Activated T-helper 1 cell treated with anti-CD3 and anti-CD28 coated beads, Interleukin-12 subunit alpha, Interleukin-12 subunit beta, Interleukin-2, Interleukin-4 antibody, amounts not matched to agents 30 ng/mL and 10 ng/mL and 1 ng/mL, durations not matched to agents 14 hours and 24 hours and 36 hours (primary cell): ENCODE data around the gene ZNRF4. TPM values are rescaled to one million over a fixed set of nuclear protein-coding genes. Genes with fewer than 3 reads are reported as not detected.

Experiments
- DNase-seq: peaks from one replicate; pipeline ENCODE4 v3.0.0; 2021; ENCODE audit warnings: low spot score
- H3K27ac Mint-ChIP-seq: one replicate; pipeline ENCODE4 v1.8.0; 2021; ENCODE audit warnings: mild to moderate bottlenecking, mixed read lengths
- H3K27me3 Mint-ChIP-seq: one replicate; pipeline ENCODE4 v1.8.0; 2022; ENCODE audit warnings: mild to moderate bottlenecking, moderate library complexity, mixed read lengths; ENCODE audit not compliant: insufficient read depth
- H3K36me3 Mint-ChIP-seq: one replicate; pipeline ENCODE4 v1.8.0; 2021; ENCODE audit warnings: low read depth, mixed read lengths
- H3K4me1 Mint-ChIP-seq: one replicate; pipeline ENCODE4 v1.8.0; 2021; ENCODE audit warnings: low read depth, mixed read lengths
- H3K4me3 Mint-ChIP-seq: one replicate; pipeline ENCODE4 v1.8.0; 2021; ENCODE audit warnings: mild to moderate bottlenecking, moderate library complexity, mixed read lengths
- H3K9me3 Mint-ChIP-seq: one replicate; pipeline ENCODE4 v1.8.0; 2021; ENCODE audit warnings: mixed read lengths
- intact Hi-C: fragments of 100-400 bp; cut with micrococcal nuclease; formaldehyde crosslinking; loops from one replicate; pipeline ENCODE4 v1.15.1; 2024
- total RNA-seq: library from RNA; stranded (reverse); gene quantifications from 2 replicates; pipeline ENCODE4 v1.2.3, GENCODE V29; 2022

ZNRF4 gene
- total RNA-seq, 1 donor from 2014 or later = not detected

DNA sequence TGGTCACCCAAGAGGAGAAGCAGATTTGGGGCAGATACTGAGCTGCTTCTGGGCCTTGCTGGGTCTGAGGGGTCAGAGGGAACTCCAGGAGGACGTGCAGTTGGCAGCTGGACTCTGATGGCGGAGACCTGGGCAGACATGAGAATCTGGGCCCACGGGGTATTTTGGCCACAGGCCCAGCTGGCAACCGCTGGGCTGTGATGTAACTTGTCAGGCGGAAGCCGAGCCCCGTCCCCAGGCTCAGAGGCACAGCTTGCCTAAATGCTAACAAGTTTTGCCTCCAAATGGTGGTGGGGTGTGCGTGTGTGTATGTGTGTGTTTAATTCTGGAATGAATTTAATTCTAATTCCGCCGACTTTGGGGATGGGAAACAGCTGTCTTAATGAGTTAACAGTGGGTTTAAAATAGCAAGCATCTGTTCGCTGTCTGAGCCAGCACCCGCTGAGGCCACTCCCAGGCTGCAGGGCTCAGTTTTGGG, 11.6 kb downstream of the ZNRF4 start:
- Mint-ChIP-seq H3K9me3 (peaks cover 8% of the 10 kb centered on the region), H3K27ac (no peak overlapping the region), H3K4me3 (no peak overlapping the region), H3K36me3 (no peaks in the 10 kb centered on the region), H3K4me1 (no peaks in the 10 kb centered on the region), H3K27me3 (no peaks in the 10 kb centered on the region)
- DNase-seq = no peak
- intact Hi-C loops = no loop called here

DNA sequence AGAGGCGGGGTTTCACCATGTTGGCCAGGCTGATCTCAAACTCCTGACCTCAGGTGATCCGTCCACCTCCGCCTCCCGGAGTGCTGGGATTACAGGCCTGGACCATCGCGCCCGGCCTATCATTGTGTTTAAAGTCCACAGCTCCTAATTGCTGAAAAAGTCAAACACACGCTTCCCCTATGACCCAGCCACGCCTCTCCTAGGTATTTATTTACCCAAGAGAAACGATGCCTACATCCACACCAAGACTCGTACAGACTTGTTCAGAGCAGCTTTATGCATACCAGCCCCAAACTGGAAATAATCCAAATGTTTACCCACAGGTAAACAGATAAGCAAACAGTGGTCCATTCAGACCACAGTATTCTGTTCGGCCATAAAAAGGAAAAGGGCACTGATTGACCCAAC, 15.1 kb downstream of the ZNRF4 start:
- Mint-ChIP-seq H3K27ac (no peak overlapping the region), H3K36me3 (no peaks in the 10 kb centered on the region), H3K4me1 (no peaks in the 10 kb centered on the region), H3K4me3 (no peak overlapping the region), H3K27me3 (no peaks in the 10 kb centered on the region), H3K9me3 (no peaks in the 10 kb centered on the region)
- intact Hi-C loops = no loop called here
- DNase-seq = no peak

DNA sequence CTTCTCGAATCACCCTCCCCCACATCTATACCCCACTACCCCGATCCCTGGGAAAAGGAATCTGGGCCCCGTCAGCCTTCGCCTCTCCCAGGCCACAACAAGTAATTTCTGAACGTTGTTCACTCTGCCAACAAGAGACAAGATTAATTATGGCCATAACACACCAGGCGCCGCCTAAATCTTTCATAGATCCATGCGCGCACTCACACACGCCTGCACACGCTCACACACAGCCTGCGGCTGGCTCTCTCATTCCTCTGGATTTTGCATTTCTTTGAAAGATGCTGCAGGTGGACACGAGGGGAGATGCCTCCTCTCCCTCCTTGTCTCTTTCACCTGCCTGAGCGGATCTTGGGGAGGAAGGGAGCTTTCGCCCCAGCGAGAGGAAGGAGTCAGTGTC, 17.1 kb downstream of the ZNRF4 start:
- no peak for DNase-seq
- Mint-ChIP-seq H3K36me3 (no peaks in the 10 kb centered on the region), H3K4me3 (no peak overlapping the region), H3K27me3 (no peaks in the 10 kb centered on the region), H3K27ac (no peak overlapping the region), H3K9me3 (no peaks in the 10 kb centered on the region), H3K4me1 (no peaks in the 10 kb centered on the region)
- intact Hi-C loops = no loop called here

DNA sequence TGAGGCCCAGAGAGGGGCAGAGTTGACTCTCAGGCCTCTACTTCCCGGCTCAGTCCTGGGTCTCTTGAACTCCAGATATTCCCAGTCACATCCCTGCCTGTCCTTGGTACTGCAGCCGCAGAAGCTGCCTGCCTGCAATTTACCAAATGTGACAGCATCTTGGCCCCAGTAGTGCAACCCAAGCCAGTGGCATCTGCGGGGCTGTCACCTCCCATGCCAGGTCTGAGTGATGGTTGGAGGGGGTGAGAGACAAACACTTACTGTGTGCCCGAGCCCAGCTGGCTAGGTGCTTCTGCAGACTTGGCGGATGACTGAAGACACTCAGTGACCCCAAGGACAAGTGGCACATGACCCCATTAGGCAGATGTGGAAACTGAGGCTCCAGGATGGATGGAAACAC, 18.4 kb downstream of the ZNRF4 start:
- Mint-ChIP-seq H3K4me3 (no peak overlapping the region), H3K4me1 (no peaks in the 10 kb centered on the region), H3K27ac (no peak overlapping the region), H3K36me3 (no peaks in the 10 kb centered on the region), H3K27me3 (peaks cover 2% of the 10 kb centered on the region), H3K9me3 (no peaks in the 10 kb centered on the region)
- intact Hi-C loops = no loop called here
- no peak for DNase-seq

DNA sequence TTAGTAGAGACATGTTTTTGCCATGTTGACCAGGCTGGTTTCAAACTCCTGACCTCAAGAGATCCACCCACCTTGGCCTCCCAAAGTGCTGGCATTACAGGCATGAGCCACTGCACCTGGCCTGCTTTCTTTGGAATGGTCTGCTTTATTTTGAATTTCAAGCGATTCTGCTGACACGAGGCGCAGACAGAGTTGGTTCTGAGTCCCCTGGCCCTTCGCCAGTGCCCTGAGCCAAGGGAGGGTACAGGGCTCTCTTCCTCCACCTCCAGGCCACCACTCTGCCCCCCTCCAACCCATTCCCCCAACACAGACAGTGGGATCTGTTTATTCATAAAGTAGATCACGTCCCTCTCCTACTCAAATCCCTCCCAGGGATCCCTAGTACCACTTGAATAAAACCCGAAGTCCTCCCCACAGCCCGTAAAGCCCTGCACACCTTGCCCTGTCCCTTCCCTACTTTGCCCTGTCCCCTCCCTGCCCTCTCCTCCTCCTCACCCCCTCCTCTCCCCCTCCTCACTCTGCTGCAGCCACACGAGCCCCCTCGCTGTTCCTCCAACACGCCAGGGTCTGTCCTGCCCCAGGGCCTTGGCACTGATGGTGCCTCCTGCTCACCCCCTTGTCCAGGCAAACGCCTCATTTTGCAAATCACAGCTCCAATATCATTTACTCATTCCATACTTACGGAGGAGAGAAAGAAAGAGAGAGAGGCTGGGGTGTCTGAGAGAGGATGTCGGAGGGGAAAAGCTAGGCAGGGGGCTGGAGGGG, 22.4 kb downstream of the ZNRF4 start:
- no peak for DNase-seq
- Mint-ChIP-seq H3K27me3 (peaks cover 8% of the 10 kb centered on the region), H3K36me3 (no peaks in the 10 kb centered on the region), H3K9me3 (no peaks in the 10 kb centered on the region), H3K4me3 (no peak overlapping the region), H3K27ac (no peak overlapping the region), H3K4me1 (no peaks in the 10 kb centered on the region)
- intact Hi-C loops = no loop called here

DNA sequence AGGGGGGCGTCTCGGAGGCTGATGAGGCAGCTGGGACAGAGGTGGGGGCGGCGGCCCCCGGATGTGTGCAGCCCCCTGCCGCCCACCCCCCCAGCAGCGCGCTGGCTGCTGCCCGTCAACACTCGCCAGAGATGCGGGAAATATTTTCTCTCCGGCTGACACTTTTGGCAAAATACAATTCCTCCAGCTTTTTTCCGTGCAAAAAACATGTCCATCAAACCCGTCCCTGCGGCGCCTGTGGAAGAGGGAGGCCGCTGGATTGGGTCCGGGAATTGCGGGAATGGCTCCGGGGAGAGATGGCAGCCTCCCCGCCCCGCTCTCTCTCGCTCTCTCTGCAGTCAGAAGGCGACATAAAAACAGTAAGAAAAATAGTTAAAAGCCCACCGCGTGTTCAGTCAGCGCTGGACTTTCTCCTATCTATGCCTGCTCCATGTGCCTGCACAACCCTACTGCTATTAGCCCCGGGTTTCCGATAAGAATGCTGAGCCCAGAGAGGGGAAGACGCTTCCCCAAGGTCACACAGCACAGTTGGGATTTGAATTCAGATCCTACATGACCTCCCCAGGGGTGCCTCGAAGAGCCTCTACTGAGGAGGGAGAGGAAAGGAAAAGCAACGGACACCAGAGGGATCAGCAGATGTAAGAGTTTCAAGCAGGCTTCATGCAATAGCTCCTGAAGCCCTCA, 23.2 kb downstream of the ZNRF4 start:
- Mint-ChIP-seq H3K27ac (no peak overlapping the region), H3K36me3 (no peaks in the 10 kb centered on the region), H3K4me3 (no peak overlapping the region), H3K4me1 (no peaks in the 10 kb centered on the region), H3K9me3 (no peaks in the 10 kb centered on the region), H3K27me3 (peaks cover 8% of the 10 kb centered on the region)
- intact Hi-C loops = no loop called here
- no peak for DNase-seq

DNA sequence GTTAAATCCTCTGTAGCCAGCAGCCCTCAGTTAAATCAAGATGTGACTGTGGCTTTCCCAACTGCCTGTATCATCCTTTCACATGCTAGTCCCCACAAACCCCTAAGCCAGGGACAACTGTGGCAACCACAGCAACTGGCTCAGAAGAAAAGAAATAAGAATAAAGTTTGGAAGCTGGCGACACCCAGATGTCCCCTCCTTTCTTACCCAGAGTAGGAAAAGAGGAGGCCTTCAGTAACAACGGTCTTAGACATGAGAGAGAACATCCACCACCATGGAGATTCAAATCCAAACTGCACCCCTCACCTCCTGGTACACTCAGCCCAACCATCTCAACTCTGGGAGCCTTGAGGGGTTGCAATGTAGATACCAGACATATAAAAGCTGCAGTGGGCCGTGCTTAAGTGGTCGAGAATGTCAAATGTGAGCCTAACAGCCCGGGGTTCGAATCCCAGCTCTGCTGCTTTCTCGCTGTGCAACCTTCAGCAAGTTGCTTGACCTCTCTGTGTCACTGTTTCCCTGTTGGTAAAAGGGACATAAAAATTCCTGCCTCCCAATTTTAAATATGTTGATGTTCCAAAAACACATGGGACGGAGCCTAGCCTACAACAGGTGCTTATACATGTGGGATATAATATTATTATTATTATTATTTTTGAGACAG, 23.8 kb downstream of the ZNRF4 start:
- H3K9me3 Mint-ChIP-seq = no peaks in the 10 kb centered on the region
- DNase-seq = no peak
- H3K4me1 Mint-ChIP-seq = no peaks in the 10 kb centered on the region
- intact Hi-C loops = no loop called here
- no peak overlapping the region for H3K4me3 Mint-ChIP-seq
- no peak overlapping the region for H3K27ac Mint-ChIP-seq
- no peaks in the 10 kb centered on the region for H3K36me3 Mint-ChIP-seq
- H3K27me3 Mint-ChIP-seq = peaks cover 8% of the 10 kb centered on the region

DNA sequence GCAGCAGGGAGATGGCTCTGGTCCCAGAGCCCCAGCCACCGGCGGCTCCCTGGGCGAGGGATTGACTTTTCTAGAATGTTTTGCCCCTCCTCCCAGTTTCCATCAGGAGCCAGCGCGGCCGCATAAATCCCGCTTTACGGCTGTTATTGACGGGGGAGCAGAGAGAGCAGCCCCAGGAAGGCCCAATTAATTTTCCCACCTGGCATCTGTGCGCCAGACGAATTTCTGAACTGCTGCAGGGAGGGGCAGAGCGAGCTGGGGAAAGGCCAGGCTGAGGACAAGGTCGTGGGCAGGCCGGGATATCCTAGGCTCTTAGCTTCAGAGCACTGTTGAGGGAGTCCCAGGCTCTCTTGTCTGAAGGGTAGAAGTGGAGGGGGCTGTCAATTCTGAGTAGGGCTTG, 24.7 kb downstream of the ZNRF4 start:
- no peaks in the 10 kb centered on the region for H3K4me1 Mint-ChIP-seq
- no peak for DNase-seq
- H3K27ac Mint-ChIP-seq = no peak overlapping the region
- no peaks in the 10 kb centered on the region for H3K36me3 Mint-ChIP-seq
- no peak overlapping the region for H3K4me3 Mint-ChIP-seq
- peaks cover 8% of the 10 kb centered on the region for H3K27me3 Mint-ChIP-seq
- H3K9me3 Mint-ChIP-seq = no peaks in the 10 kb centered on the region
- intact Hi-C loops = no loop called here

DNA sequence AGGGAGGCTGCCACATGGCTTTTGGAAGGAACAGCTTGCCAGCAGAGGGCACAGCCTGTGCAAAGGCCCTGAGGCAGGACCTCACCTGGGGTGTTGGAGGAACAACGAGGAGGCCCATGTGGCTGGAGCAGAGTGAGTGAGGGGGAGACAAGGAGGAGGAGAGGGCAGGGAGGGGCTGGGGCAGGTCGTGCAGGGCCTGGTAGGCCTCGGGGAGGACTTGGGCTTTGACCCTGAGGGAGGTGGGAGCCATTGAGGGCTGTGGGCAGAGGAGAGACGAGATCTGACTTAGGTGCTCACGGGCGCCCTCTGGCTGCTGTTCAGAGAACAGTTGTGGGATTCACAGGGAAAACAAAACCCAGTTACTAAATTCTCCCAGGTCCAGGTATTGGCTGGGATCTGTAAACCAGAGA, 25.2 kb downstream of the ZNRF4 start:
- Mint-ChIP-seq H3K36me3 (no peaks in the 10 kb centered on the region), H3K27ac (no peak overlapping the region), H3K27me3 (peaks cover 8% of the 10 kb centered on the region), H3K9me3 (no peaks in the 10 kb centered on the region), H3K4me1 (no peaks in the 10 kb centered on the region), H3K4me3 (no peak overlapping the region)
- intact Hi-C loops = no loop called here
- DNase-seq = no peak

DNA sequence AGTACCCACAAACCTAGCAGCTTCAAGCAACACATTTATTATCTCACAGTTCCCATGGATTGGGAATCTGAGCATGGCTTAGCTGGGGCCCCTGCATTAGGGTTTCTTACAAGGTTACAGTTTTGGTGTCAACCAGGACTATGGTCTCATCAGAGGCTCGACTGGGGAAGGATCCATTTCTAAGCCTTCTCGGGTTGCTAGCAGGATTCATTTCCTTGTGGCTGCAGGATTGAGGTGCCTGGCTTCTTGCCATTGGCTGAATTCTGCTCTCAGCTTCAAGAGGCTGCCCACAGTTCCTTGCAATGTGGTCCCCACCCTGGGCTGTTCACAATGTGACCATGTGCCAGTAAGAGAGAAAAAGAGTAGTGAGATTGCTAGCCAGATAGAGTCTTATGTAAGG, 26.7 kb downstream of the ZNRF4 start:
- Mint-ChIP-seq H3K36me3 (no peaks in the 10 kb centered on the region), H3K4me3 (no peak overlapping the region), H3K4me1 (no peaks in the 10 kb centered on the region), H3K27me3 (peaks cover 8% of the 10 kb centered on the region), H3K27ac (no peak overlapping the region), H3K9me3 (no peaks in the 10 kb centered on the region)
- intact Hi-C loops = no loop called here
- DNase-seq = no peak

DNA sequence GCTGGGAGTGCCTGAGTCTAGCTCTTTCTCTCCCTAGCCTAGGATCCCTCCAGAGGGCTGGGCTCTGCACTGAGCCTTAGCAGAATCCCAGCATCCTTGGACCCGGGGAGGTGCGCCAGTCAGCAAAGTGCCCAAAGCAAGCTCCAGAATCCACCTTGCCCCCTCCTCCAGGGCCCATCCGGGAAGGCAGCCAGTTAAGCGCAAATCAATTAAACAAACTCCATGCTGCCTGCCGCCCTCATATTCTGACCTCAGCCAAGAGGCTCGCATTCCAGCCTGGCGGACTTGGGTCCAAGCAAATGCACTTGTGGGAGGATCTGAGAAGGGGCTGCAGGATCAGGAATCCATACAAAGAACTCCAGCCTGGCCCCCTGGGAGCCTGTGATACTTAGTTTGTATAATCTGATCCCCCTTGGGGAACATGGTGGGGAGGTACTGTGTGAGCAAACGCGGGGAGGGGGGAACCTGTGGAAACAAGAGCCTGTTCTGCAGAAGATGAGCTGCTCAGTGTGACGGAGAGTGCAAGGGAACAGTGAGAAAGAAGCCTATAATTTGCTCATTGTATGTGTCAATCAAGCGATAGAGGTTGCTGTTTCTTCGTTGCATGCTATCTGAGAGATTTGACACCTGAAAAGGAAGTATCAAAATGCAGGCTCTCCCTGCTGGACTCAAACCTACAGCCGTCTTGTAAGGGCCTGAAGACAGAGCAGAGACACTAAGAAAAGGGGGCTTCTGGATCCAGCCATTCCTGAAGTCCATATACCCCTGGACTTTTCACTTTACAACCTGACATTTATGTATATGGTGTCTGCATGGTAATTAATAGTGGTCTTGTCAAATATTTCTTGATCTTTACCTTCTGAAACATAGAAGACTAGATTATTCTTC, 29.4 kb downstream of the ZNRF4 start:
- H3K36me3 Mint-ChIP-seq = no peaks in the 10 kb centered on the region
- H3K4me1 Mint-ChIP-seq = no peaks in the 10 kb centered on the region
- H3K27me3 Mint-ChIP-seq = no peaks in the 10 kb centered on the region
- intact Hi-C loops = no loop called here
- H3K27ac Mint-ChIP-seq = no peak overlapping the region
- H3K4me3 Mint-ChIP-seq = no peak overlapping the region
- DNase-seq = no peak
- no peaks in the 10 kb centered on the region for H3K9me3 Mint-ChIP-seq

DNA sequence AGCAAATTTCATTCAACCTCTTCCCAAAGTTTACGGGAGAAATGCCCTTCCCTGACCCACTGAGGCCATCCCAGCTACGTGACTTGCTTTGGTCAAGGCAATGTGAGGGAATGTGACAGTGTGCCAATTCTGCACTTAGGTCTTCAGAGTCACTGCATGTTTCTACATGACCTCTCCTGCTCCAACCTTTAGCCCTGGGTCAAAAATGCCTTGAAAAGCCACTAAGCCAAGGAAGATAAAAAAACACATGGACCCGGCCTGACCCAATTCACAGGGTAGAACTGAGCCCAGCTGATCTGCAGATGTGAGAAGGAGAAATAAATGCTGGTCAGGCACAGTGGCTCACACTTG, 30.0 kb downstream of the ZNRF4 start:
- H3K27me3 Mint-ChIP-seq = no peaks in the 10 kb centered on the region
- no peaks in the 10 kb centered on the region for H3K9me3 Mint-ChIP-seq
- intact Hi-C loops = no loop called here
- no peaks in the 10 kb centered on the region for H3K4me1 Mint-ChIP-seq
- no peak overlapping the region for H3K27ac Mint-ChIP-seq
- no peaks in the 10 kb centered on the region for H3K36me3 Mint-ChIP-seq
- no peak for DNase-seq
- no peak overlapping the region for H3K4me3 Mint-ChIP-seq
